K562 (cell line): Measurements from ENCODE around the gene CRYBA4. TPM values are rescaled to one million over a fixed set of nuclear protein-coding genes. Genes with fewer than 3 reads are reported as not detected.

Experiments
- BCOR ChIP-seq: fragments of 450-650 bp; IDR thresholded peaks from 2 replicates; pipeline ENCODE4 v1.6.1; 2016
- KDM5B ChIP-seq: fragments of 200-600 bp; sonication (generic); IDR thresholded peaks from 2 replicates; pipeline ENCODE4 v1.6.1; 2012; ENCODE audit warnings: low read depth, mild to moderate bottlenecking, moderate library complexity, low read length, control low read depth, inconsistent platforms; ENCODE audit not compliant: insufficient replicate concordance
- MAFG ChIP-seq: fragments of 450-650 bp; conservative IDR thresholded peaks from 2 replicates; pipeline ENCODE4 v1.6.1; 2016; ENCODE audit warnings: missing genetic modification characterization, missing compliant biosample characterization
- MECOM ChIP-seq: fragments of 250-450 bp; sonication (Bioruptor Pico); IDR thresholded peaks from 2 replicates; pipeline ENCODE4 v1.8.0; 2022; ENCODE audit warnings: inconsistent platforms
- NCOA4 ChIP-seq: fragments of 450-650 bp; IDR thresholded peaks from 2 replicates; pipeline ENCODE4 v1.6.1; 2018; ENCODE audit warnings: mild to moderate bottlenecking; ENCODE audit not compliant: partially characterized antibody
- NFXL1 ChIP-seq: fragments of 450-650 bp; formaldehyde crosslinking; IDR thresholded peaks from 2 replicates; pipeline ENCODE4 v1.4.0; 2021; ENCODE audit warnings: mild to moderate bottlenecking
- PREB ChIP-seq: sonication (generic); formaldehyde crosslinking; IDR thresholded peaks from 2 replicates; pipeline ENCODE4 v1.8.1; 2023; ENCODE audit warnings: mild to moderate bottlenecking, missing genetic modification reagents
- RBFOX2 ChIP-seq: fragments of 200-400 bp; formaldehyde crosslinking; IDR thresholded peaks from 2 replicates; pipeline ENCODE4 v1.6.1; 2017; ENCODE audit warnings: low read depth, mild to moderate bottlenecking, low read length, moderate library complexity
- SAFB ChIP-seq: fragments of 200-400 bp; formaldehyde crosslinking; IDR thresholded peaks from 2 replicates; pipeline ENCODE4 v1.6.1; 2017; ENCODE audit warnings: low read depth, low read length, borderline replicate concordance
- SMARCC2 ChIP-seq: fragments of 450-650 bp; IDR thresholded peaks from 2 replicates; pipeline ENCODE4 v1.6.1; 2017; ENCODE audit warnings: antibody characterized with exemption, moderate library complexity, mild to moderate bottlenecking, low read depth
- TCFL5 ChIP-seq: fragments of 250-450 bp; sonication (Bioruptor Pico); conservative IDR thresholded peaks from 2 replicates; pipeline ENCODE4 v1.6.1; 2021; ENCODE audit warnings: mild to moderate bottlenecking, moderate library complexity, matching md5 sums
- TOE1 ChIP-seq, 2 experiments: fragments of 450-650 bp in 1 of 2; sonication (generic) in 1 of 2; formaldehyde crosslinking in 1 of 2; IDR thresholded peaks; 2 replicates each; pipeline versions ENCODE4 v1.7.1 to v1.8.0; 2016 to 2022; ENCODE audit warnings: borderline replicate concordance in 2 of 2, mild to moderate bottlenecking in 2 of 2, antibody characterized with exemption in 1 of 2, inconsistent platforms in 1 of 2, low read depth in 1 of 2, missing genetic modification reagents in 1 of 2, moderate library complexity in 1 of 2
- ZNF232 ChIP-seq: sonication (generic); formaldehyde crosslinking; IDR thresholded peaks from 2 replicates; pipeline ENCODE4 v1.8.0; 2022; ENCODE audit warnings: mild to moderate bottlenecking, missing genetic modification reagents
- polyA plus RNA-seq, 8 experiments: library from polyadenylated mRNA; depleted of rRNA in 4 of 8; stranded (reverse) in 5 of 8; unstranded in 3 of 8; fragments of >200 nt; fragmentation: Nextera tagmentation in 2 of 8; fragmentation: Illumina TruSeq in 1 of 8; extraction: Ambion mirVana in 2 of 8; extraction: Trizol in 1 of 8; gene quantifications; 2 replicates each; pipeline versions ENCODE4 v1.2.1 to v1.2.3, GENCODE V29; 2011 to 2014; ENCODE audit warnings: inconsistent platforms in 1 of 8, missing spikeins in 1 of 8
- total RNA-seq, 7 experiments: library from RNA; depleted of rRNA in 6 of 7; stranded (reverse); fragments of >200 nt in 6 of 7; fragmentation: Illumina TruSeq in 2 of 7; extraction: Trizol in 2 of 7; gene quantifications; 2 replicates each; pipeline versions ENCODE4 v1.2.1 to v1.2.3, GENCODE V29; 2011 to 2021; ENCODE audit warnings: low replicate concordance in 1 of 7
- TF ChIP-seq, protein P1 (sequence below), 2 experiments: fragments of 450-650 bp in 1 of 2; sonication (generic) in 1 of 2; formaldehyde crosslinking in 1 of 2; IDR thresholded peaks in 1 of 2; conservative IDR thresholded peaks in 1 of 2; 2 replicates each; pipeline versions ENCODE4 v1.6.1 to v1.8.1; 2016 to 2023; ENCODE audit warnings: mild to moderate bottlenecking in 2 of 2, moderate library complexity in 2 of 2, inconsistent platforms in 1 of 2, missing genetic modification reagents in 1 of 2
- TF ChIP-seq, protein P2 (sequence below), 2 experiments: fragments of 450-650 bp; IDR thresholded peaks; 2 replicates each; pipeline ENCODE4 v1.6.1; 2016; ENCODE audit warnings: mild to moderate bottlenecking in 2 of 2, borderline replicate concordance in 1 of 2, low read depth in 1 of 2, moderate library complexity in 1 of 2

The CRYBA4 gene
- total and polyA plus RNA-seq, 9 of the 15 experiments (the other 6 are each of a cell fraction or from before 2014, with no cell fraction given), result 0.59 to 3.3 (median 1.6) TPM

- peak; percentile 24; the same call in 1 of the 2 replicates for TF ChIP-seq TOE1 (IDR thresholded peaks at IDR 0.05; ENCODE audit: borderline replicate concordance)
- no peak for TF ChIP-seq TOE1 (CRISPR knock-in tag; IDR thresholded peaks at IDR 0.05; ENCODE audit: borderline replicate concordance, low read depth)
- no peak for TF ChIP-seq PREB (CRISPR knock-in tag)
- TF ChIP-seq ZNF232 (CRISPR knock-in tag), result no peak
- TF ChIP-seq RBFOX2, result peak; percentile 42; the same call in 1 of the 2 replicates
- TF ChIP-seq SMARCC2, result no peak
- no peak for TF ChIP-seq MAFG (tag)
- TF ChIP-seq KDM5B, result no peak
- no peak for TF ChIP-seq TCFL5 (CRISPR knock-in tag)
- TF ChIP-seq, protein P1, sequence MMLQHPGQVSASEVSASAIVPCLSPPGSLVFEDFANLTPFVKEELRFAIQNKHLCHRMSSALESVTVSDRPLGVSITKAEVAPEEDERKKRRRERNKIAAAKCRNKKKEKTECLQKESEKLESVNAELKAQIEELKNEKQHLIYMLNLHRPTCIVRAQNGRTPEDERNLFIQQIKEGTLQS (IDR thresholded peaks at IDR 0.05), result no peak
- TF ChIP-seq, protein P1 (CRISPR knock-in tag; conservative IDR thresholded peaks at IDR 0.05), result no peak
- TF ChIP-seq, protein P2, sequence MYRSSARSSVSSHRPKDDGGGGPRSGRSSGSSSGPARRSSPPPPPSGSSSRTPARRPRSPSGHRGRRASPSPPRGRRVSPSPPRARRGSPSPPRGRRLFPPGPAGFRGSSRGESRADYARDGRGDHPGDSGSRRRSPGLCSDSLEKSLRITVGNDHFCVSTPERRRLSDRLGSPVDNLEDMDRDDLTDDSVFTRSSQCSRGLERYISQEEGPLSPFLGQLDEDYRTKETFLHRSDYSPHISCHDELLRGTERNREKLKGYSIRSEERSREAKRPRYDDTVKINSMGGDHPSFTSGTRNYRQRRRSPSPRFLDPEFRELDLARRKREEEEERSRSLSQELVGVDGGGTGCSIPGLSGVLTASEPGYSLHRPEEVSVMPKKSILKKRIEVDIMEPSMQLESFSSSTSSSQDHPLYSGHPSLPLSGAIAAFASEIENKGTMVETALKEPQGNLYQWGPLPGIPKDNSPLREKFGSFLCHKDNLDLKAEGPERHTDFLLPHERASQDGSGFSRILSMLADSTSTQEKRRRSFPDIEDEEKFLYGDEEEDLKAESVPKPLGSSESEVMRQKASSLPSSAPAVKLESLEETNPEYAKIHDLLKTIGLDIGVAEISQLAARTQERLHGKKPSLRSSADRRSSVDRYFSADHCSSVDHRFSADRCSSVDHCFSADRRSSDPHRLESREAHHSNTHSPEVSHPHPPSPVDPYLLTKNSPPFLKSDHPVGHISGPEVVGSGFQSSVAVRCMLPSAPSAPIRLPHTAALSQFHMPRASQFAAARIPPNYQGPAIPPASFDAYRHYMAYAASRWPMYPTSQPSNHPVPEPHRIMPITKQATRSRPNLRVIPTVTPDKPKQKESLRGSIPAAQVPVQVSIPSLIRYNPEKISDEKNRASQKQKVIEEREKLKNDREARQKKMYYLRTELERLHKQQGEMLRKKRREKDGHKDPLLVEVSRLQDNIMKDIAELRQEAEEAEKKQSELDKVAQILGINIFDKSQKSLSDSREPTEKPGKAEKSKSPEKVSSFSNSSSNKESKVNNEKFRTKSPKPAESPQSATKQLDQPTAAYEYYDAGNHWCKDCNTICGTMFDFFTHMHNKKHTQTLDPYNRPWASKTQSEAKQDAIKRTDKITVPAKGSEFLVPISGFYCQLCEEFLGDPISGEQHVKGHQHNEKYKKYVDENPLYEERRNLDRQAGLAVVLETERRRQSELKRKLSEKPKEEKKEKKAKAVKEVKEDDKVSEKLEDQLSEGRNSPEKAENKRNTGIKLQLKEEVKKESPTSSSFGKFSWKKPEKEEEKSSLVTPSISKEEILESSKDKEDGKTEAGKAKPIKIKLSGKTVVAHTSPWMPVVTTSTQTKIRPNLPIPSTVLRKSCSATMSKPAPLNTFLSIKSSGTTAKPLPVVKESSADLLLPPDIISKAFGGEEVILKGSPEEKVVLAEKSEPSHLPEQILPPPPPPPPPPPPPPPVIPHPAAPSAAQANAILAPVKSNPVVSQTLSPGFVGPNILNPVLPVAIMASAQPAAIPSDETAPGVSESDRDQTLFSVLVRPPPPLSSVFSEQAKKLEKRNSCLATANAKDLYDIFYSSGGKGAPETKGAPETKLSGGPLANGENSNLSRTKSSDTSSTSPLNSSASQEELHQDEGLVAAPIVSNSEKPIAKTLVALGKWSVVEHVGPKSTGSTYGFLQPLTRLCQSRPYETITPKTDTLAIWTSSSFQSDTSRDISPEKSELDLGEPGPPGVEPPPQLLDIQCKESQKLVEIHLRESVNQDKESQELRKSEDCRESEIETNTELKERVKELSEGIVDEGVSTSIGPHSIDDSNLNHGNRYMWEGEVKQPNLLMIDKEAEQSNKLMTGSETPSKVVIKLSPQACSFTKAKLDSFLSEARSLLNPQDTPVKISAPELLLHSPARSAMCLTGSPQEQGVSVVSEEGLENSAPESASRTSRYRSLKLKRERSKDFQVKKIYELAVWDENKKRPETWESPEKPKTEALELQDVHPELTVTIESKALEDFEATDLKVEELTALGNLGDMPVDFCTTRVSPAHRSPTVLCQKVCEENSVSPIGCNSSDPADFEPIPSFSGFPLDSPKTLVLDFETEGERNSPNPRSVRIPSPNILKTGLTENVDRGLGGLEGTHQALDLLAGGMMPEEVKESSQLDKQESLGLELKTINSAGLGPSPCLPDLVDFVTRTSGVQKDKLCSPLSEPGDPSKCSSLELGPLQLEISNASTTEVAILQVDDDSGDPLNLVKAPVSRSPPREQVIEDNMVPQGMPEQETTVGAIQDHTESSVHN (IDR thresholded peaks at IDR 0.05; ENCODE audit: borderline replicate concordance in 1 of 2, low read depth in 1 of 2), result no peak
- TF ChIP-seq SAFB, result no peak
- no peak for TF ChIP-seq BCOR
- TF ChIP-seq MECOM (CRISPR knock-in tag), result no peak
- no peak for TF ChIP-seq NCOA4
- no peak for TF ChIP-seq NFXL1
Measured at GRCh38 chr22:26642465-26643417, 21.0 kb downstream of the CRYBA4 start (continued).
